Transverse colon (tissue), 4 donors: ENCODE data around the gene XRRA1.

Experiments
- CTCF ChIP-seq, 5 experiments: fragments of 200-600 bp in 3 of 5; fragments of 450-650 bp in 2 of 5; sonication (generic) in 3 of 5; IDR thresholded peaks; 1 replicate in 2 of 5; 2 replicates in 3 of 5; pipeline ENCODE4 v1.5.1; 2016 to 2017; ENCODE audit warnings: antibody characterized with exemption in 5 of 5, inconsistent platforms in 3 of 5, mild to moderate bottlenecking in 2 of 5, moderate library complexity in 1 of 5
- POLR2A ChIP-seq: fragments of 450-650 bp; IDR thresholded peaks from one replicate; pipeline ENCODE4 v1.6.1; 2016; ENCODE audit warnings: antibody characterized with exemption, mild to moderate bottlenecking, moderate library complexity
- POLR2AphosphoS5 ChIP-seq, 3 donors: sonication (generic); formaldehyde crosslinking; IDR thresholded peaks; one replicate each; pipeline ENCODE4 v1.6.1; 2016; ENCODE audit warnings: antibody characterized with exemption in 3 of 3

GRCh38 chr11:74866557-74866956 lies 82.3 kb downstream of the XRRA1 start:
- TF ChIP-seq CTCF (IDR thresholded peaks at IDR 0.05): no peak
- TF ChIP-seq POLR2A: no peak
- no peak for TF ChIP-seq POLR2AphosphoS5 (IDR thresholded peaks at IDR 0.05)
